ENCODE data around the gene TMEM109.

The TMEM109 gene, protein sequence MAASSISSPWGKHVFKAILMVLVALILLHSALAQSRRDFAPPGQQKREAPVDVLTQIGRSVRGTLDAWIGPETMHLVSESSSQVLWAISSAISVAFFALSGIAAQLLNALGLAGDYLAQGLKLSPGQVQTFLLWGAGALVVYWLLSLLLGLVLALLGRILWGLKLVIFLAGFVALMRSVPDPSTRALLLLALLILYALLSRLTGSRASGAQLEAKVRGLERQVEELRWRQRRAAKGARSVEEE

DNA sequence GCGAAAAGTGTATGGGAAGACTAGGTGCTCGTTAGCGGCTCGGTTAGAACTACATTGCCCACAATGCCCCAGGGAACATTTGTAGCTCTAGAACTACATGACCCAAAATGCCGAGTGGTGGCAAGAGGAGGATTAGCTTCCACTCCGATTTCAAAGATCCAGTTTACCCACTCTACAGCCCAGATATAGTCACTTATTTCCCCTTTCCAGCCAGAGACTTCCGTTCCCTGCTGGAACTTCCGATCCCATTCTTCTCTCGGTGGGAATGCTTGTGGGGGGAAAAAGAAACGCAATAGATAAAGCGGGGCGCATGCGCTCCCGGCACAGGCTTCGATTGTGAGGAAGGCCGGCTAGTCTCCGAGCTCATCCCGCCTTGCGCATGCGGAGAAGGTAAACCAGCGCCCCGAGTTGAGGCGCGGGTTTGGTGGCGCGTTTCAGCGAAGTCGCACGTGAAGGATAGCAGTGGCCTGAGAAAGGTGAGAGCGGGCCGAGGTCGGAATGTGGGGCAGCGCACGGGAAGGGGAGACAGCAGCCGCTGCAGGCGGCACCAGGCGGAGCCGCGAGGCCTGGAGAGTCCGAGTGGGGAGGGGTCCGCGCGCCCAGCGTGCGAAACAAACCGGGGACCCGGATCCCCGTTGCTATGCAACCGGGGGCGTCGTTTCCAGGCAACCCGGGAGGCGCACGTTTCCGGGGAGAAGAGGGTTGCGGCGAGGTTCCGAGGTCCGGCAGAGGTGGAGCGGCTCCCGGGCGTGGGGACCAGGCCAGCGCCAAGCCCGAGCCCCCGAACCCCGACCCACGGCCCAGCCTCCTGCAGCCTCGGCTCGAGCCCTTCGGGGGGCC lies at the start of gene TMEM109:
TMEM109 (plus strand) TSS at position 366 of the 840 bp plus-strand sequence. CDS start 5,536 bp downstream, outside the sequence.
- peak; percentile 85 for DNase-seq (ENCODE audit: low read depth)

GRCh38 chr11:60864856-60865513 lies 49.0 kb upstream of the TMEM109 start:
- no peak for DNase-seq (ENCODE audit: low read depth)

DNA sequence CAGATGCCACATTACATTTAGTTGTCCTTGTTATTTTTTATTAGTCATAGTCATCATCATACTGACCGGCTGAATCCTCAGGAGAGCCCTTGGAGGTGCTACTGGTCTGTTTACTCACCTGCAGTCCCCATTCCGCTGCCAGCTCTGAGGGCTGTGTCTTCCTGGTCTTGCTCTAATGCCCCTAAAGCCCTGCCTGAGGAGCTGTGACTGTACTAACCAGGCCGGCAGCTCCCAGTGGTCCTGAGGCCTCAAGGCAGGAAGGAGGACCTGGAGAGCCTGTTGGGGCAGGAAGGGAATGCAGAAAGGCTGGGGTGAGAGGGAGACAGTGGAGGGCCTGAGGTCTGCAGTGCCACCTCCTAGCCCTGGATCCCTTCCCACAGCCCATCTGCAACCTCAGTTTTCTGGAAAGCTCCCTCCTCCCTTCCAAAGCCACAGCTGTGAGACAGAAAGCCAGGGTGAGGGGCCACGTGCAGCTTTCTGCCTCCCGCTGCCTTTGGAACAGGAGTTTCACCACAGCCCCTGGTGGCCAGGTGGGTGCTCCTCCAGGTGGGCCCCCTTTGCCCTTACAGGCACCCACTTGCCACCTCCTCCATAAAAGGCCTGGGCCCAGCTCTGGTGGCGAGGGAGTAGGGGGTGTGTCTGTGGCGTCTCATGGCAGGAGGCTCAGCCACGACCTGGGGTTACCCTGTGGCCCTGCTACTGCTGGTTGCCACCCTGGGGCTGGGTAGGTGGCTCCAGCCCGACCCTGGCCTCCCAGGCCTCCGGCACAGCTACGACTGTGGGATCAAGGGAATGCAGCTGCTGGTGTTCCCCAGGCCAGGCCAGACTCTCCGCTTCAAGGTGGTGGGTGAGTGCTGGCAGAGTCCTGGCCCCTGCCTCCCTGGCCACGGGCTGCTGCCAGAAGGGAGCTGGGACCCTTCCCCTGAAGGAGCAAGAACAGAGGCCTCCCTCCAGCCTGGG lies 46.8 kb upstream of the TMEM109 start, which contains the start of gene ZP1:
ZP1 (plus strand) TSS at position 632 of the 960 bp plus-strand sequence; CDS start at position 652, 20 bp downstream.
- no peak for DNase-seq (ENCODE audit: low read depth)

GRCh38 chr11:60867871-60868681 lies 45.9 kb upstream of the TMEM109 start:
- no peak for DNase-seq (ENCODE audit: low read depth)

GRCh38 chr11:60868682-60869450 lies 45.1 kb upstream of the TMEM109 start:
- no peak for DNase-seq (ENCODE audit: low read depth)

DNA sequence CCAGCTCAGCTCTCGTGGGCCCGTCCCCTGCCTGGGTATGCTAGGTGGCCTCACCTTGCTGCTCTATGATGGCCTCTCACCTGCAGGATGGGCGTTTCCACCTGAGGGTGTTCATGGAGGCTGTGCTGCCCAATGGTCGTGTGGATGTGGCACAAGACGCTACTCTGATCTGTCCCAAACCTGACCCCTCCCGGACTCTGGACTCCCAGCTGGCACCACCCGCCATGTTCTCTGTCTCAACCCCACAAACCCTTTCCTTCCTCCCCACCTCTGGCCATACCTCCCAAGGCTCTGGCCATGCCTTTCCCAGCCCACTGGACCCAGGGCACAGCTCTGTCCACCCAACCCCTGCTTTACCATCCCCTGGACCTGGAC lies 44.5 kb upstream of the TMEM109 start:
- DNase-seq (ENCODE audit: low read depth): no peak

GRCh38 chr11:60870276-60870675 lies 43.7 kb upstream of the TMEM109 start:
- no peak for DNase-seq (ENCODE audit: low read depth)

DNA sequence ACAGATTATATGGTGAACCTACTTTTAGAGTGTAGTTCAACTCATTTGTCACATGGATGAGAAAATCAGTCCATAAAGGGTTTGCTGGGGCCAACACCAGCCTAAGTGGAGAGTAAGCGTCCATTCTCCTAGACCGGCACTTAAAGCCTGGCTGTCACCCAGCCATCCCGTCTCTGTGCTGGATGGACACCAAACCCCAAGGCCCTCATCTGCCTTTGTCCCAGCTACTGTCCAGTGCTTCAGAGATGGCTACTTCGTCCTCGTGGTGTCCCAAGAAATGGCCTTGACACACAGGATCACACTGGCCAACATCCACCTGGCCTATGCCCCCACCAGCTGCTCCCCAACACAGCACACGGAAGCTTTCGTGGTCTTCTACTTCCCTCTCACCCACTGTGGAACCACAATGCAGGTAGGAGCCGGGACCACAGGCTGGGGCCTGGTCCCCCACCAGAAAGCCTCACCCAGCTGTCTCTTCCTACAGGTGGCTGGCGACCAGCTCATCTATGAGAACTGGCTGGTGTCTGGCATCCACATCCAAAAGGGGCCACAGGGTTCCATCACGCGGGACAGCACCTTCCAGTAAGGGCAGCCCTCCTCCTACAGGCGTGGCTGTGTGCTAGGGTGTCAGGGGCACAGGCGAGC lies 43.1 kb upstream of the TMEM109 start:
- DNase-seq (ENCODE audit: low read depth): no peak

GRCh38 chr11:60871378-60872061 lies 42.4 kb upstream of the TMEM109 start:
- peak; percentile 22 for DNase-seq (ENCODE audit: low read depth)

GRCh38 chr11:60872124-60872960 lies 41.6 kb upstream of the TMEM109 start:
- DNase-seq (ENCODE audit: low read depth): peak; percentile 85

- peak; percentile 29 for DNase-seq (ENCODE audit: low read depth)
Observed at GRCh38 chr11:60872961-60873524, 40.9 kb upstream of the TMEM109 start.

DNA sequence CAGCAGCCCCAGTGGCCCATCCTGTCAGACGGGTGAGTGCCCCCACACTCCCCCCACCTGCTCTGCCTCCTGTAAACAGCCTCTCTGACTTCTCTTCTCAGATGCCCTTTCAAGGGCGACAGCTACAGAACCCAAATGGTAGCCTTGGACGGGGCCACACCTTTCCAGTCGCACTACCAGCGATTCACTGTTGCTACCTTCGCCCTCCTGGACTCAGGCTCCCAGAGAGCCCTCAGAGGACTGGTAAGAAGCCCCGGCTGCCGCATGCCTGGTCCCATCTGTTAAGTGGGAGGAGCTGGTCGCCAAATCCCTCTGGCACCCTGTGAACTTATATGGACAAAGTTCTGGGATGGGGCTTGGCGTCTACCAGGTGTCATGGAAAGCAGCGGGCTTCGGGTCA lies 40.4 kb upstream of the TMEM109 start:
- DNase-seq (ENCODE audit: low read depth): no peak

GRCh38 chr11:60874421-60875365 lies 39.3 kb upstream of the TMEM109 start:
- DNase-seq (ENCODE audit: low read depth): no peak

- DNase-seq (ENCODE audit: low read depth): no peak
Observed at GRCh38 chr11:60875366-60876167, 38.4 kb upstream of the TMEM109 start.

DNA sequence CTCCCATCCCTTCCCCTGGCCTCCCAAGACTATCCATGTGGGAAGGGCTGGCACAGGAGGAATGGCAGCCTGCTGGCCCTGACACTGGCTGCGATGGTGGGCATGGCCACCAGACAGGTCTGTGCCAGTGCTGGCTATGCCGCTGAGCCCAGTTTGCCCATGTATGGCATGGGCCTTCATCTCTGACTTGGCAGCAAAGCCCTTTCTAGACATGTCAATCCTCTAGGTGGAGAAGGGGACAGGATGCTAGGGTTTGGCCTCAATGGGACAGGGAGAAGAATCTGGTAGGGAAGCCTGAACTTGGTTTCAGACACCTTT lies 37.8 kb upstream of the TMEM109 start:
- DNase-seq (ENCODE audit: low read depth): no peak
